GM13976 (cell line): ENCODE results near the gene ARHGAP30.

ENCODE experiments used
- DNase-seq: peaks from one replicate; pipeline ENCODE4 v3.0.0; 2012; ENCODE audit warnings: low spot score
- in situ Hi-C: fragments of 300-500 bp; cut with MboI; formaldehyde crosslinking; loops from one replicate; pipeline ENCODE4 v1.12.0; 2022; ENCODE audit warnings: low sequenced_read_pairs, mixed read lengths, inconsistent platforms; ENCODE audit not compliant: unreplicated experiment
- TF ChIP-seq, protein P1 (sequence below): IDR thresholded peaks from 2 replicates; pipeline ENCODE4 v1.5.1; 2012; ENCODE audit warnings: borderline replicate concordance, mild to moderate bottlenecking; ENCODE audit not compliant: insufficient read depth; ENCODE audit errors: extremely low read depth, missing control alignments, control extremely low read depth

The ARHGAP30 gene

DNA sequence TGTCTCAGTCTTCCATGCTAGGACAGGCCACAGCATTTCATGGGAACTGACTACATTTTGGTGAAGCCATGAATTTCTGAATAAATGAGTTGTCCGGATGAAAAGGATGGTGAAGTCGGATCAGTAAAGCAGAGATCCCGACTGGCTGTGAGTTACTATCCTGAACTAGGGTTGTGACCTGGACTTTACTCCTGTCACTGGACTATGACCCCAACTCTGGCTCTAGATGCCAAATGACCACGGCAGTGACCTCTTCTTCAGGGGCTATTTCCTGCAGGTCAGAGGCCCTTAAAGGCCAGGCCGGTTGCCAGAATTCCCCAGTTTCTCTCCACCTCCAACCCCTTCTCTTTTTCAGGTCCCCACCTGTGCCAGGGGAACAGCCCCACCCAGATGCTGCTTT, 21.4 kb upstream of the ARHGAP30 start:
- TF ChIP-seq, protein P1, sequence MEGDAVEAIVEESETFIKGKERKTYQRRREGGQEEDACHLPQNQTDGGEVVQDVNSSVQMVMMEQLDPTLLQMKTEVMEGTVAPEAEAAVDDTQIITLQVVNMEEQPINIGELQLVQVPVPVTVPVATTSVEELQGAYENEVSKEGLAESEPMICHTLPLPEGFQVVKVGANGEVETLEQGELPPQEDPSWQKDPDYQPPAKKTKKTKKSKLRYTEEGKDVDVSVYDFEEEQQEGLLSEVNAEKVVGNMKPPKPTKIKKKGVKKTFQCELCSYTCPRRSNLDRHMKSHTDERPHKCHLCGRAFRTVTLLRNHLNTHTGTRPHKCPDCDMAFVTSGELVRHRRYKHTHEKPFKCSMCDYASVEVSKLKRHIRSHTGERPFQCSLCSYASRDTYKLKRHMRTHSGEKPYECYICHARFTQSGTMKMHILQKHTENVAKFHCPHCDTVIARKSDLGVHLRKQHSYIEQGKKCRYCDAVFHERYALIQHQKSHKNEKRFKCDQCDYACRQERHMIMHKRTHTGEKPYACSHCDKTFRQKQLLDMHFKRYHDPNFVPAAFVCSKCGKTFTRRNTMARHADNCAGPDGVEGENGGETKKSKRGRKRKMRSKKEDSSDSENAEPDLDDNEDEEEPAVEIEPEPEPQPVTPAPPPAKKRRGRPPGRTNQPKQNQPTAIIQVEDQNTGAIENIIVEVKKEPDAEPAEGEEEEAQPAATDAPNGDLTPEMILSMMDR = no peak
- DNase-seq = no peak
- in situ Hi-C loops = loop anchor here (10.0 kb wide), 1 partner anchor 96 kb away; no protein-coding TSS in a partner anchor

DNA sequence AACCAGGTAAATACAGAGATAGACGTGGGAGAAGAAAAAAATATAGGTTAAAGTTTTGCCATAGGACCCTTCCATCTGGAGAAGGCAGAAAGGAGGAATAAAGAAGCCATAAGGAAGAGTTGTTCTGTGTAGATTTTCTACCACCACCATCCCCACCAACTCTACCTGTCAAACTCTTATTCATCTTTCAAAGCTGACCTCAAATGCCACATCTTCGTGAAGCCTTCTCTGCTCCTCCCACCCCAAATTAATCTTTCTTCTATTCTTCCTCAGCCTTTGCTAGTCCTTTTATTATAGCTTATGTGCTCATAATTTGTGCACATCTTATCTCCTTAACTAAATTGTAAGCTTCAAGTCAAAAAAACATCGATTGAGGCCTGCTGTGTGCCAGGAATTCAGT, 20.9 kb upstream of the ARHGAP30 start:
- DNase-seq = no peak
- TF ChIP-seq, protein P1 = no peak
- in situ Hi-C loops = loop anchor here (10.0 kb wide), 1 partner anchor 96 kb away; no protein-coding TSS in a partner anchor

DNA sequence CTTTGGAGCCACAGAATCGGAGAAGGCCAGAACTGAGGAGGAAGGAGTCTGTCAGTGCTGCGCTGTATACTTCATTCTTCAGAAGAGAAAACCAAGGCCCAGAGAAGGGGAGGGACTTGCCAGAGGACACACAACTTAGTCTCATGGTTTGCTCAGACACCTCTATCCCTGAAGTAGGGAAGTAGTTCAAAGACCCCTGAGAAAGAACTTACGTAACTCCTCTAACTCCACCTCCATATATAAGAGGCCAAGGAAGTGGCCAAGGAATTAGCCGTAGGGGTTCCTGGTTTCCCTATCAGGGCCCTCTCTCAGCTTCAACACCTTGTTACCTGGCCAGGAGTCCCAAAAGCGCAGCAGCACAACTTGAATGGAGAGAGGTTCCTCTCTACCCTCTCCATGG, 20.2 kb upstream of the ARHGAP30 start:
- DNase-seq = no peak
- TF ChIP-seq, protein P1 = no peak
- in situ Hi-C loops = loop anchor here (10.0 kb wide), 1 partner anchor 95 kb away; no protein-coding TSS in a partner anchor

DNA sequence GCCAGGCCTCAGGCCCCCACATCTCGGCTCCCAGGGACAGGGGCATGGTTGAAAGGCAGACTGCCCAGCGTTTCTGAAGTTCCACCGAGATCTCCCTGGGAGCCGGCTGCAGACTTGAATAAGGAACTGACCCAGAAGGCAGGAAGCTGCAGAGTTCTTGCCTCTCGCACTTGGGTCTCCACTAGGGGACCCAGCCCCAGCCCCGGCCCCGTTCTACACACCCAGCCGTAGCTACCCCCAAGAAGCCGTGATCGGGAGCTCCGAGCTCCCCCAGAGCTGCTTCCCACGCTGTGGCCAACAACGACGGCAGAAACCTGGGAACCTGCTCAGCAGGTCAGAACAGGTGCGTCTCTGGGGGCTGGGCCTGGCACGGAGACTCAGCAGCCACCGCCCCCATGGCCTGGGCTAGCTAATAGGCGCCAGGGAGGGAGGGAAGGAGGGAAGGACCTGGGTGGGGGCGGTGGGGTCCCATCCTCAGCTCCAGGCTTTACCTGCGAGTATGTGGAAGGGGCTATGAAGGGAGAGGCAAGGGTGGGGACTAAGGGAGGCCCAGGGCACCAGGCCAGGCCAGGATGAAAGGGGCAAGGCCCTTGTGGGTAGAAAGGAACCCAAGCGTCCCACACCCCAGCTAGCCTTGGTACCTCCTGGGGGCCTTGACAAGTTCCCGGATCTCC, 19.7 kb upstream of the ARHGAP30 start, which contains the start of gene NECTIN4:
Gene NECTIN4 (minus strand): TSS at position 308 of the 674 bp plus-strand sequence. CDS start 262 bp downstream, at position 46.
- TF ChIP-seq, protein P1 = no peak
- in situ Hi-C loops = no loop called here
- DNase-seq = no peak

DNA sequence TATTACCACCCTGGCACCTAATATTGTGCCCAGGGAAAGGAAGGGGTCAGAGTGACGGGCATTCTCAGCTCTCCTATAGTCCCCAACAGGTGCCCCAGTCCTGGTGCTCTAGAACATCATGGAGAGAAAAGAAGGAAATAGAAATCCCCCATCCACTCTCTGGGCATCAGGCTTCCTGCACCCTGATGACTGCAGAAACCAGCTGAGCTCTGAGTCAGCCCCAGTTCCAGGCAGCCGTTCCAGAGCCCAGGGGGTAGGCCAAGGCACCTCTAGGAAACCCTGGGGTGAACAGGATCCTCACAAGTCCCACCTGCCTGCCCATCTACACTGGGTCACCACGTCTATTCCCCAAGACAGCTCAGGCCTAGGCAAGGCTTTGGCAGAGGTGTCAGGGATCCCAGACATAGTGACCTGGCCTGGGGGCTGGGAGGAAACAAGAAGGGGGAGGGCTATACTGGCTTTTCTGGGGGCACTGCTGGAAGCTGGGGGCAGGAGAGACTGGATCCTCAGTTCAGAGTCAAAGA, 19.0 kb upstream of the ARHGAP30 start:
- DNase-seq = no peak
- TF ChIP-seq, protein P1 = no peak
- in situ Hi-C loops = no loop called here

DNA sequence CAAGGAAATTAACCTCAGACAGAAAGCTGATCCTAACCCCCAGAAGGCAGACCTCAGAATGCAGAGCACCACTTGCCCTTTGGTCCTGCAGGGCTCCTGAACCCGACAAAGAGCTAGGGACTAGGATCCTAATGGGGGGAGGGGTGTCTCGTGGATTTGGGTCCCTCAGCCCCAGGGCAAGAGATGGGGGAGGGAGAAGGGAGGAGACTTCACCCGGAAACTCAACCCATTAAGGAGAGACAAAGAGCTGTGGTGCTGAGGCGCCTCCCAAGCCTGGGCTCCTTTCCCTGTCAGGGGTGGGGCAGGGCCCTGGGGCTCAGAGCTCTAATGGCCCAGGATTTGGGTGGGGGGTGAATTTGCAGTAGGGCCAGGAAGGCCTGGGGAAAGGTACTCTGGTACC, 16.8 kb upstream of the ARHGAP30 start:
- DNase-seq = no peak
- TF ChIP-seq, protein P1 = no peak
- in situ Hi-C loops = no loop called here
